Measurements from ENCODE around the gene ZNF579.
"Not testable (repeated sequence)": the region's sequence is repeated elsewhere in the genome, so short reads cannot be mapped to it uniquely, and the experiment has no call there.

The ZNF579 gene

DNA sequence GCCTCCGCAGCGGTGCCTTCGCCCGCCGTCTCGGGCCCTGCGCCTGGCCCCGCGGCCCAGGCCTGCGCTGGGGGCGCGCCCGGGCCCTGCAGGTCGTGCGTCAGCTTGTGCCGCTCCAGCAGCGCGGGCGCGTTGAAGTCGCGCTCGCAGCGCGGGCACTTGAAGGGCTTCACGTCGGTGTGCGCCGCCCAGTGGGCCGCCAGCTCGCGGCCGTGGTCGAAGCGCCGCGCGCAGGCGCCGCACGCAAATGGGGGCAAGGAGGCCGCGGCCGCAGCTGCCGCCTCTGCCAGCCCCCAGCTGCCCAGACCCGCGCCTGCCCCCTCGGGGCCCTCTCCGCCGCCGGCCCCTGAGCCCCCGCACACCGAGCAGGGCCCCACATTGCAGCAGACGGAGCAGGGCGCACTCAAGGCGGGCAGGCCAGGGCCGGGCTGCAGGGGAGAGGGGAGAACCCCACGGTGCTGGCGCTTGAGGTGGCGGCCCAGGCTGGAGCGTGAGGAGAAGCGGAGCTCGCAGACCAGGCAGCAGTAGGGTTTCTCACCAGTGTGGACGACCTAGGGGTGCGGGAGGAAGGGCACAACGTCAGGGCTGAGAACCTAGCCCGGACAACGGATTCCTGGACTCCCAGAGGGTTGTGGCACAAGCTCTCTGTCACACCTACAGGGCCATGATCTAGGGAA, 12.6 kb upstream of the ZNF579 start:
- DNase-seq (ENCODE audit: low spot score), result peak; percentile 42

DNA sequence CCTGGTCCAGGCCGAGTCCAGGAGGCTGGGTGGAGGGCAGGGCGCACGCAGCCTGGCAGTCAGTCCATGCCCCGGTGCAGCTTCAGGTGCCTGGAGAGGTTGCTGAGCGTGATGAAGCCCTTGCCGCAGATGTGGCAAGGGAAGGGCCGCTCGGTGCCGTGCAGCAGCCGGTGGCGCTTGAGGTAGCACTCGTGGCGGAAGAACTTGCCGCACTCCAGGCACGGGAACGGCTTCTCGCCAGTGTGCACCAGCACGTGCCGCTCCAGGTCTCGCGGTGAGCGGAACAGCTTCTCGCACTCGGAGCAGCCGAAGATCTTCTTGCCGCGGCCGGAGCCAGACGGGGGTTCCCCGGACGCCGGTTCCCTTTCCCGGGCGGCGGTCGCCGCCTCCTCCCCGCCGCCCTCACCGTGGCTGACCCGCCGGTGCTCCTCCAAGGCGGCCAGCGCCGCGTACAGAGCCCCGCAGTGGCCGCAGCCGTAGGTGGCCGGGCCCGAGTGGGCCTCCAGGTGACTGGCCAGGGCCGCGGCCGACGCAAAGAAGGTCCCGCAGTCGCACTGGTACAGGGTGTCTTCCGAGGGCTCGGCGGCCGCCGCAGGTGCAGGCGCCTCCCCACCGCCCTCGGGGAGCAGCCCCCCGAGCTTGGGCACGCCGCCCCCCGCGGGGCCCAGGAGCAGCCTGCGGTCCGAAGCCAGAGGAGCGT, 11.9 kb upstream of the ZNF579 start:
- DNase-seq (ENCODE audit: low spot score), result peak; percentile 49

DNA sequence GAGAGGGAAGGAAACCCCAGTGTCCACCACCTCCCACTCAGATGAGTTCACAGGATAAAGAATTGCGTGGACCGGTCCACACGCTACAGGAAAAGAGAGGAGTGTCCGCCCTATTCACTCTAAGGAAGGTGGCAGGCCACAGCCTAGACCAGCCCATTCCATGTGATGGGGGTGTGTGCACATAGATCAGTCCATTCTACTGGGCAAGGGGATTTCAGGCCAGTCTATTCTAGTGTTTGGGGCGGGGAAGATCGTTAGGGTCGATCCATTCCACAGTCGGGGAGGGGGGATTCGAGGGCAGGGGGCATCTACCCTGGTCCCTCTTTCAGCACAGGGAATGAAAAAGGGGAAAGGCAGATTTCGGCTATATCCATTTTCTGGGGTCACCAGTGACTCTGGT, 10.9 kb upstream of the ZNF579 start:
- DNase-seq (ENCODE audit: low spot score), result peak; percentile 44

DNA sequence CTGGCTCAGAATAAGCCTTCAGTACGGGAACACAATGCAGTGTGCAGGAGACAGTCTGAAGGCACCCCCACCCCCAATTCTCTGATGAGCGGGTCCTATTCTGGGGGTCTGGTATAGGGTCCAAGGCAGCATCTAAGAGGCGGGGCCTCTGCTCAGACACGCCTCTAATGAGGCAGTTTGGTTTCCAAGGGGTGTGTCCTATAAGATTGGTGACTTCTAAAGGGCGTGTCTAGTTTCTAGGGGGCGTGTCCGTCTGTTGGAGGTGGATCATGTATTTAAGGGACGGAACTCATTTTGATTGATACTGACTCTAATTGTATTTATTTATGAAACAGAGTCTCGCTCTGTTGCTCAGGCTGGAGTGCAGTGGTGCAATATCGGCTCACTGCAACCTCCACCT, 10.0 kb upstream of the ZNF579 start:
- DNase-seq (ENCODE audit: low spot score), result no peak

DNA sequence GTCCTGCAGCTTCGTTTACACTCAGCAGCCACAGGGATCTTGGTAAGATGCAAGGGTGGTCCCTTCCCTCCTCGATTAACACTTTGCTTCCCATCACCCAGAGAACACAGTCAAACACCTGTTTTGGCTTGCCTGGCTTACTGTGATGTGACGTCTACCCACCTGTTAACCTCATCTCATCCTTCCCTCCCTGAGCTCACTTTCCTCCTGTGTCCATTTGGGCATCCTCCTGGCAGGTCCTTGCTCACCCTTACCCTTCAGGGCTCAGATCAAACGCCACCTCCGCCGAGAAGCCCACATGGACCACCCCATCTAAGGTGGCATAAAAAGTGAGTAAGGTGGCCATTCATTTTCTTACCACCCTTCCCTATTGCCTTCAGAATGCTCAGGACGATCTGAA, 9.5 kb upstream of the ZNF579 start:
- no peak for DNase-seq (ENCODE audit: low spot score)

DNA sequence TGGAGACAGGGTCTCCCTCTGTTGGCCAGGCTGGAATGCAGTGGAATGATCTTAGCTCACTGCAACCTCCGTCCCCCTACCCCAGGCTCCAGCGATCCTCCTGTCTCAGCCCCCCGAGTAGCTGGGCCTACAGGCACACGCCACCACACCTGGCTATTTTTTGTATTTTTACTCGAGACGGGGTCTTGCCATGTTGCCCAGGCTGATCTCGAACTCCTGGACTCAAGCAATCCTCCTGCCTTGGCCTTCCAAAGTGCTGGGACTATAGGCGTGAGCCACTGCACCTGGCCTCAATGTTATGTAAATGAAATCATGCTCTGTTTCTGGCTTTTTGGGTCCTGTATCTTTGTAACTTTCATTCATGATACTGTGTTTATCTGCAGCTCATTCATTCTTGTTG, 8.1 kb upstream of the ZNF579 start:
- DNase-seq (ENCODE audit: low spot score), result no peak

DNA sequence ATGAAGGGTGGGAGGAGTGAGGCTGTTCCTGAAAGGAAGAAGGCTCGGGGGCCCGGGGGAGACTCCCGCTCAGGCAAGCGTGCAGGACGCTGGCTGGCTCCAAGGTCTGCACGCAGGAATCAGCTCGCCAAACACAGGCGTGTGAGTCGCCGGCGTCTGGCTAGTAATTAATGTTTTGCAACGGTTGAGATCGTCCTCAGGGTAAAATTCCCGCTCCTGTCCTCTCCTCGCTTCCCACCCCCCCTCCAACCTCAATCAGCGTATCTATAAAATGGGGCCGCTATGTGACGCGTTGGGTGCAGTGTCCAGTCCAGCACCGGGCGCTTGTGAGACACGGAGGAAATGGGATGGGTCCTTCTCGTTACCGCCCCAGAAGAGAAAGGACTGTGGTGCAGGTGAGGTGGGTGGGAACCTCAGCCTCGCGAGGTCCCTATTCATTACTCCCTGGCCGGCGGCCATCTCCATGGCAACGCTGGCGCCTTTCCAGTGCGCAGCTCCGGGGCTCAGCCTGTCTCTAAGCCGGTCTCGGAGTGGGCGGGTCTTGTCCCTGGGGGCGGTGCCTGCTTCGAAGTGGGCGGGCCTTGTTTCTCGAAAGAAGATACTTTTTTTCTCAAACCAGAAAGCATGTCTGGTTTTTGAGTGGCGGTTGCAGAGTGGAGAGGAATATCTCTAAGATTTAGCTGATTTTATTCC, 6.5 kb upstream of the ZNF579 start:
- DNase-seq (ENCODE audit: low spot score), result peak; percentile 92

DNA sequence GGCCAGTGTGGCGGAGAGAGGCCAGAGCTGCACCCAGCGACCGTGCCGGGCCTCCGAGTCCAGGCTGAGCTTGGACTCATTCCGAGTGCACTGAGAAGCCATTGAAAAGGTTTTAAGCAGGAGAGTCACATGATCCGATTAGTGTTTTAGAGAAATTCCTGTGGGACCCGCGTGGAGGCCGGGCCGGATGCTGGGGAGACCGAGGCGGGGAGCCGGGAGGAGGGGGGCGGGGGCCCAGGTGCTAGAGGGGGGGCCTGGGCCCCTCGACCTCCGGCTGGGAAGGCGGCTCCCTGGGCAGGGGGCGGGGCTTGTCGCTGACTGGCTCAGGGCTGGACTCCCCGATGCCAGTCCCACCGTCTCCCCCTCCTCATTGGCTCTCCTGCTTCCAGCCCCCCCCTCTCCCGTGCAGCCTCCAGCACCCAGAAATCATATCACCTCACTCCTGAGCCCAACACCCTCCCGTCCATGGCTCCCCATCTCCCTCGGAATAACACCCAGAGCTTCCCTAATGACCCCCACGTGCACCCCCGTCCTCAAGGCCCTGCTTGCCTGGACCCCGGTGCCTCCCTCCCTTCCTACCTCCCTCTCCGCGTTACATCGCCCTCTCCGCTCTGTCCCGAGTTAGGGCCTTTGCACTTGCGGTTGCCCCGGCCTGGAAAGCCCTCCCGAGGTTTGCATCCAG, 5.2 kb upstream of the ZNF579 start:
- peak; percentile 88 for DNase-seq (ENCODE audit: low spot score)

DNA sequence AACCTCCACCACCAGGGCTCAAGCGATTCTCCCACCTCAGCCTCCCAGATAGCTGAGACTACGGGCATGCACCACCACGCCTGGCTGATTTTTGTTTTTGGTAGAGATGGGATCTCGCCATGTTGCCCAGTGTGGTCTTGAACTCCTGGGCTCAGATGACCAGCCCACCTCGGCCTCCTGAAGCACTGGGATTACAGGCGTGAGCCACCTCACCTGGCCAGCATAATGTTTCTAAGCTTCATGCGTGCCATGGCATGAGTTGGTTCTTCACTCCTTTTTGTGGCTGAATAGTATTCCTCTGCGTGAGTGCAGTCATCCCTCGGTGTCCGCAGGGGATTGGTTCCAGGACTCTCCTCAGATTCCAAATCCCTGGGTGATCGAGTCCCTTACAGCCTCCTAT, 4.2 kb upstream of the ZNF579 start:
- DNase-seq (ENCODE audit: low spot score), result no peak

DNA sequence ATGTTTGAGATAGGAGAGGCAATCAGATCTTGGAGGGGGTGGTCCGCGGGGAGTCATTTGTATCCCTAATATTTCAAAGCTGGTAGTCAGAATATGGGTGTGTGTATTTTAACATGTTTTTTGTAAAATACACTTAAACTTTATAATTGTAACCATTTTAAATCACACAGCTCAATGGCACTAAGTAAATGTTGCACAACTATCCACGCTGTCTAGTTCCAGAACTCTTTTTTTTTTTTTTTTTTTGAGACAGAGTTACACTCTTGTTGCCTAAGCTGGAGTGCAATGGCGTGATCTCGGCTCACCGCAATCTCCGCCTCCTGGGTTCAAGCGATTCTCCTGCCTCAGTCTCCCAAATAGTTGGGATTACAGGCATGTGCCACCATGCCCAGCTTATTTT, 3.2 kb upstream of the ZNF579 start:
- not testable (repeated sequence) for DNase-seq (ENCODE audit: low spot score)

DNA sequence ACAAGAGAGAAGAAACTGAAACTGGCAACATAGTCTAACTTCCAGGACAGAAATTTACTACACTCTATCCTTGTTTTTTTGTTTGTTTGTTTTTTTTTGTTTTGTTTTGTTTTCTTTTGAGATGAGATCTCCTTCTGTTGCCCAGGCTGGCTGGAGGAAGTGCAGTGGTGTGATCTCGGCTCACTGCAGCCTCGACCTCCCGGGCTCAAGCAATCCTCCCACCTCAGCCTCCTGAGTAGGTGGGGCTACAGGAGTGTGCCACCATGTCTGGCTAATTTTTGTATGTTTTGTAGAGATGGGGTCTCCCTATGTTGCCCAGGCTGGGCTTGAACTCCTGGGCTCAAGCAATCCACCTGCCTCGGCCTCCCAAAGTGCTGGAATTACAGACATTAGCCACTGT, 1.6 kb upstream of the ZNF579 start:
- not testable (repeated sequence) for DNase-seq (ENCODE audit: low spot score)

DNA sequence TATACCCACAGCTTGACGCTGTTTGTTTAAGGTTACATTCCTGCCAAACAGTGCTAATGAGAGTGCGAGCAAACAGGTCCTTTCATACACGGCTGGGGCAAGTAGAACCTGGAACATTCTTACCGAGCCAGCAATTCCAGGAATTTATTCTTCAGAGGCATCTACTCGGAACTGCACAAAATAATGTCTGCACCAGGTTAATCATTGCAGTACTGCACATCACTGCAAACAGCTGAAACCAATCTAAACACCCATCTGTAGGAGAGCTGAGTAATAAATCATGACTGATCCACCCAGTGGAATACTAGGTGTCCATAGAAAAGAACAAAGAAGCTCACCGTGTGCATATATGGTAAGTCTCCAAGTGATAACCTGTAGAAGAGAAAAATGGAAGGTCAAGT, 1.2 kb upstream of the ZNF579 start:
- no peak for DNase-seq (ENCODE audit: low spot score)

DNA sequence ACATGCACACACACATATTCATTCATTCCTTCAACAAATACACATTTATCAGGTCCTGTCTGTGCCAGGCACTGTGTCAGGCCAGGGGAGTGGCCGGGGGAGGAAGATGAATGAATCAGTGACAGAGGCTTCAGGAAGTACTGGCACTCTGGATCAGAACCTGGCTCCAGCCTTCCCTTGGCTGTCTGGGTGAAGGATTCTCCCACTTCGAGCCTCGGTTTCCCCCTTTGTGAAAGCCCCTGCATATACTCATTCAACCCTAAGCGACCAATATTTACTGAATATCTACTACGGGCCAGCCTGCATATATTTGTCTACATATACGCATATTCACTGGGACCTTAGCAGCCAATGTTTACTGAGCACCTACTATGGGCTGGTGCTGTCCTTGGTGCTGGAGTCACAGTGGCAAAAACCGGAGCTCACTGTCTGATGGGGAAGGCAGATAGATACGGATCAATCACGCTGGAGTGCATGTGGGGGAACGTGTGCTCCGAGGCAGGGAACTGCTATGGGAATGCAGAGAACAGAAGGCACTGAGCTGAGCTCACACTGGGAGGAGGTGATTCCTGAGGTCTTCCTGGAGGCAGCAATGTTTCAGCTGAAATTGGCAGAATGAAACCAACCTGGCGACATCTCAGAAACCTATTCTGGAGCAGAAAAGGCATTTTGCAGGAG, 636 bp upstream of the ZNF579 start:
- no peak for DNase-seq (ENCODE audit: low spot score)

DNA sequence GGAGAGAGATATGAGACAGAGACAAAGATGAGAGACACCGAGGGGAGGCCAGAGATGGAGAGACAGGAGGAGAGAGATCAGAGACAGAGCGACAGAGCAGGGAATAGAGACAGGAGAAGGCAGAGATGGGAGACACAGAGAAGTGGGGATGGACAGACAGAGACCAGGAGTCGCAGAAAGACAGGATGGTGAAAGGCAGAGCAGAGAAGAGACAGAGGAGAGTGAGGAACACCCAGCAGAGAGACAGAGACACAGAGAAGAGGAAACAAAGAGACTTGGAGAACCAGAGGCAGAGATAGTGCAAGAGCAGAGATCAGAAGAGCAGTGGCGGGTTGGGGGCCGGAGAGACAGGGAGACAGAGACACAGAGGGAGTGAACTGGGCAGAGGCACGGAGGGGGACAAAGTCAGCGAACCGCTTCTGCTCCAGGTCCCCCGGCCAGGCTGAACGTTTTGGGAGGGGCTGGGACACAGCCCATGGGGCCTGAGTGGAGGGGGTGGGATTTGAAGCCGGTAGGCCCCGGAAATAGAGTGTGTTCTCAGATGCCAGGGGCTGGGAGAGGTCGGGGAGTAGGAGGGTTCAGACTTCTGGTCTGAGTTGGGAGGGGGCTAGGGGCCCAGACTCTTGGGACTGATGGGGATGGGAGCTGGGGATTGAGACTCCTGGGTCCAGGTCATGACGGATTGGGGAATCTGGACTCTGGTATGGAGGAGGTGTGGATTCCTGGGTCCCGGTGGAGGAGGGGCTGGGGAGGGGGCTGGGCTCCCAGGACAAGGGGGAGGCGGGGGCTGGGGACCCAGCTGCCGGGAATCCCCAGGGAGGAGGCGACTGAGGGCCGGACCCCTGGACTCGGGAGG, 654 bp downstream of the ZNF579 start:
- no peak for DNase-seq (ENCODE audit: low spot score)

DNA sequence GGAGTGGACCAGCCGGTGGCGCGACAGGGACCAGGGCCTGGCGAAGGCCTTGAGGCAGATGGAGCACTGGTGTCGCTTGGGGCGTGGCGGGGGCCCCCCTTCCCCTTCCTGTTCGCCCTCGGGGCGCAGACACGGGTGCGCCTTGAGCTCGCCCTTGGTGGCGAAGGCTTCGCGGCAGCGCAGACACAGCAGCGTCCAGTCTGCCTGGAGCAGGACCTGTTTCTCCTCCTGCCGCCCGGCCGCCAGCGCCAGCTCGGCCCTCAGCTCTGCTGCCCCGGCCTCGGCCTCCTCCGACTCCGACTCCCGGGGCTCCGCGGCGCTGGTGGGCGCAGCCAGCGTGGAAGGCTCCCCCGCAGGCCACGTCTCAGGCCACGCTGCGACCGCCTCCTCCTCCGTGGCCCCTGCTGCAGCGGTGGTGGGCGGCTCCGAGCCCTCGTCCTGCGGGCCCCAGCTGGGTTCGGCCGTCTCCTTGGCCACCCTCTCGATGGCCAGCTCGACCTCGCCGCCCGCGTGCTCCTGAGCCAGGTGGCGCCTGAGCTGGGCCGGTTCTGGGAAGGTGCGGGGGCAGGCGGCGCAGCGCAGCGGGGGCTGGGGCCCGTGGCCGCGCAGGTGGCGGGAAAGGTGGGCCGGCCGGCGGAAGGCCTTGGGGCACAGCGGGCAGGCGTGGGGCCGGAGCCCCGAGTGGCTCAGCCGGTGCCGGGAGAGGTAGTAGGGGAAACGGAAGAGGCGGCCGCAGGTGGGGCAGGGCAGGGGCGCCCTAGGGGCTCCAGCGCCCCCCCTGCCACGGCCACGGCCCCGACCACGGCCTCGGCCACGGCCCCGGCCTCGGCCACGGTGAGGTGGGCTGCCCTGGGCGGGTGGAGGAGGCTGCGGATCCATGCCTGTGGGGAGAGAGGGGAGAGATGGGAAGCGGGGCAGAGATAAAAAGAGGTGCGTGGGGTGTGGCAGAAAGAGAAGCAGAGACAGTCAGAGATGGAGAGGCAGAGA, 1.6 kb downstream of the ZNF579 start:
- no peak for DNase-seq (ENCODE audit: low spot score)

DNA sequence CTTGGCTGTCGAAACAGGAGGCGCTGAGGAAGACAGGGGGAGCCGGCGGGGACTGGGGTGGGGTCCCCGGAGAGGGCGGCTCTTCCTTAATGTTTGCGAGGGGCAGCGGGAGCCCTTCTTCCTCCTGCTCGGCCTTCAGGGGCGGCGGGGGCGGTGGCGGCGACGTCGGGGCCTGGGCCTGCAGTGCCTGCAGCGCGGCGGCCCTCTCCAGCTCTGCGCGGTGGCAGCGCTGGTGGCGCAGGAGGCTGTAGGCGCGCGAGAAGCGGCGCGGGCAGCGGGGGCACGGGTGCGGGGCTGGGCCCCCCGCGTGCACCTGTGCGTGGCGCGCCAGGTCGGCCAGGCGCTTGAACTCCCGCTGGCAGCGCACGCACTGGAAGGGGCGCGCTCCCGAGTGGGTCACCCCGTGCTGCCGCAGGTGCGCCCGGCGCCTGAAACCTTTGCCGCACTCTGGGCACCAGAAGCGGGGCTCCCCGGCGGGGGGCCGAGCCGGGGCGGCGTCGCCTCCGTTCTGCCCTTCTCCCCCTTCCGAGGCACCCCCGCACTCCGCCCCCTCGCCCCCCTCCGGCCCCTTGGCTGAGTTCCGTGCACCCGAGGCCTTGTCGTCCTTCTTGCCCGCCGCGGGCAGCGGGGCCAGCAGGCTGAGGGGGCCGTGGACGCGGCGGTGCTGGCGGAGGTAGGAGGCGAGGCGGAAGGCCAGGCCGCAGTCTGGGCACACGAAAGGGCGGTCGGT, 2.5 kb downstream of the ZNF579 start:
- no peak for DNase-seq (ENCODE audit: low spot score)

DNA sequence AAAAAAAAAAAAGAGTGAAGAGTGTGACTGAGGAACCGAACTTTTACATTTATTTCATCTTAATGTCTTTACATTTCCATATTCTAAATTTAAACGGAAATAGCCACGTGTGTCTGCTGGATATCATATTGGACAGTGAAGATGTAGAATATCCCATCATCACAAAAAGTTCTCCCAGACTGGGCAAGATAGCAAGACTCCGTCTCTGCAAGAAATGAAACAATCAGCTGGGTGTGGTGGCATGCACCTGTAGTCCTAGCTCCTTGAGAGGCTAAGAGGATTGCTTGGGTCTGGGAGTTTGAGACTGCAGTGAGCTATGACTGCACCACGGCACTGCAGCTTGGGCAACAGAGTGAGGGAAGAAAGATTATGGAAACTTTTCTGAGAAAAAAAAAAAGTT, 3.9 kb downstream of the ZNF579 start:
- no peak for DNase-seq (ENCODE audit: low spot score)

DNA sequence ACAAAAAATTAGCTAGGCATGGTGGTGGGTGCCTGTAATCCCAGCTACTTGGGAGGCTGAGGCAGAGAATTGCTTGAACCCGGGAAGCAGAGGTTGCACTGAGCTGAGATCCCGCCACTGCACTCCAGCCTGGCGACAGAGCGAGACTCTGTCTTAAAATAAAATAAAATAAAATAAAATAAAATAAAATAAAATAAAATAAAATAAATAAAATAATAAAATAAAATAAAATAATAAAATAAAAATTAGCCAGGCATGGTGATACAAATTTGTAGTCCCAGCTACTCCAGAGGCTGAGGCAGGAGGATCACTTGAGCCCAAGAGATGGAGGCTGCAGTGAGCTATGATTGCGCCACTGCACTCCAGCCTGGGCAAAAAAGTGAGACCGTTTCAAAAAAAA, 6.7 kb downstream of the ZNF579 start:
- DNase-seq (ENCODE audit: low spot score), result not testable (repeated sequence)

DNA sequence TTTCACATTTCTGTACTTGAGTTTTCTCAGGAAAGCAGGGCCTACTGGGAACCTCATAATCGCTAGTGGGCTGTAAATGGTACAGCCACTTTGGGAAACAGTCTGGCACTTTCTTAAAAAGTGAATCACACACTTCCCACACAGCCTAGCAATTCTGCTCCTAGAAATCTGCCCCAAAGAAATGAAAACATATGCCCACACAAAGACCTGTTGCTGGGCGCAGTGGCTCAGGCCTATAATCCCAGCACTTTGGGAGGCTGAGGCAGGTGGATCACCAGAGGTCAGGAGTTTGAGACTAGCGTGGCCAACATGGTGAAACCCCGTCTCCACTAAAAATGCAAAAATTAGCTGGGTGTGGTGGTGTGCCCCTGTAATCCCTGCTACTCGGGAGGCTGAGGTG, 11.2 kb downstream of the ZNF579 start:
- not testable (repeated sequence) for DNase-seq (ENCODE audit: low spot score)
